Lung microvascular endothelial cell (primary cell): ENCODE measurements around the gene GNB5. TPM values are rescaled to one million over a fixed set of nuclear protein-coding genes. Genes with fewer than 3 reads are reported as not detected.
A peak's percentile ranks its signal among the peaks of the same experiment; 100 is the strongest.

ENCODE experiments used
- DNase-seq, 2 donors: peaks; one replicate each; pipeline versions ENCODE4 v3.0.0 to v3.0.0-alpha.2; 2010; ENCODE audit warnings: low read depth in 2 of 2
- total RNA-seq: library from RNA; depleted of rRNA; stranded (reverse); fragments of >200 nt; gene quantifications from 2 replicates; pipeline ENCODE4 v1.2.1, GENCODE V29; 2014

The GNB5 gene
- total RNA-seq, 1 donor from 2014 or later, result 39.1 TPM

- no peak for DNase-seq
Measured at GRCh38 chr15:52207191-52207590, 16.0 kb upstream of the GNB5 start.

DNA sequence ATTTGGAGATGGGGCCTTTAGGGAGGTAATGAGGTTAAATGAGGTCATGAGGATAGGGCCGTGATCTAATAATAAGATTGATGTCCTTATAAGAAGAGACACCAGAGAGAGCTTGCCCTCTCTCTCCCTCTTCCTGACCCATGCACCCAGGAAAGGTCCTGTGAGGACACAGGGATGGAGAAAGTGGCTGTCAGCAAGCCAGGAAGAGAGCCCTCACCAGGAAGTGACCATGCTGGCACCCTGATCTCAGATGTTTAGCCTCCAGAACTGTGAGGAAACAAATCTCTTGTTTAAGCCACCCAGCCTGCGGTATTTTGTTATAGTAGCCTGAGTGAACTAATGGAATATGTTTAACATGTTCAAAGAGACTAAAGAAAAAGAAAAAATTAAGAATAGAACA, 15.3 kb upstream of the GNB5 start:
- no peak for DNase-seq

DNA sequence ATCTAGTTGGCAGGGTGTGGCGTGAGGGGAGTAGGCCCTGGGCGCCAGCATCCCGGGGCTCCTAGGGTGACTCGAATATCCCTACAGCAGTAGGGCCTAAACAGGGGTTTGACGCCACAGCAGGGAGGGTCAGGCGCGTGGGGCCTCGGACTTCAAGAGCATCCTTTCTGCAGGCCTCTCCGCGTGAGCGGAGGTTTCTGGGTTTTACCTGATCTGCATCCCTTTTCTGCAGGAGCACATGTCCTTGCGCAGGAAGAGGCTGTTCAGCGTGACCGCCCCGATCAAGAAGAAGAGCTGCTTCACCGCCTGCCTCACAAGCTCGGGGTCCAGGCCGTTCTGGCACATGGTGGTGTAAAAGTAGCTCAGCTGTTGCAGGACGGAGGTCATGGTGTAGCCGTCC, 13.5 kb upstream of the GNB5 start:
- no peak for DNase-seq

- peak; percentile 5 to 54 for DNase-seq
Measured at GRCh38 chr15:52200831-52201365, 9.7 kb upstream of the GNB5 start.

- DNase-seq, result no peak
Measured at GRCh38 chr15:52199271-52199670, 8.1 kb upstream of the GNB5 start.

- DNase-seq, result no peak
Measured at GRCh38 chr15:52196891-52197290, 5.7 kb upstream of the GNB5 start.

GRCh38 chr15:52193791-52194190, 2.6 kb upstream of the GNB5 start:
- peak in 1 of 2 donors; percentile 18 for DNase-seq

DNA sequence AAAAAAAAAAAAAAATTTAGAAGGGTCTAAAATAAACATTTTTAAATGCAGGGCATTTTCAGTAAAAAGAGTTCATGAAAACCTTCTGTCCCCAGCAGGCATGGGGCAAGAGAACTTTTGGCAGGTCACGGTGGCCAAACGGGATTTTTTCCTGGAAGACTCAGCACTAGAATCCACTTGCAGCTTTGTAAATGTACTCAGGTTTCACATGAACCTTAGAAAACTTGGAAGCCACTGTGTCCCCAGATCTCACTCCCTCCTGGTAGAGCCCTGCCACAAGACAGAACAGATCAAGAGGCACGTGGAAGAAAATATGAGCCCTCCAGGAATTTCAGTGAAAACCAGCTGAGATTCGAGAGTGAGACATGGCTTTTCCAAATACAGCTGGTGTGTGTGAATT, 2.1 kb upstream of the GNB5 start:
- DNase-seq, result no peak

DNA sequence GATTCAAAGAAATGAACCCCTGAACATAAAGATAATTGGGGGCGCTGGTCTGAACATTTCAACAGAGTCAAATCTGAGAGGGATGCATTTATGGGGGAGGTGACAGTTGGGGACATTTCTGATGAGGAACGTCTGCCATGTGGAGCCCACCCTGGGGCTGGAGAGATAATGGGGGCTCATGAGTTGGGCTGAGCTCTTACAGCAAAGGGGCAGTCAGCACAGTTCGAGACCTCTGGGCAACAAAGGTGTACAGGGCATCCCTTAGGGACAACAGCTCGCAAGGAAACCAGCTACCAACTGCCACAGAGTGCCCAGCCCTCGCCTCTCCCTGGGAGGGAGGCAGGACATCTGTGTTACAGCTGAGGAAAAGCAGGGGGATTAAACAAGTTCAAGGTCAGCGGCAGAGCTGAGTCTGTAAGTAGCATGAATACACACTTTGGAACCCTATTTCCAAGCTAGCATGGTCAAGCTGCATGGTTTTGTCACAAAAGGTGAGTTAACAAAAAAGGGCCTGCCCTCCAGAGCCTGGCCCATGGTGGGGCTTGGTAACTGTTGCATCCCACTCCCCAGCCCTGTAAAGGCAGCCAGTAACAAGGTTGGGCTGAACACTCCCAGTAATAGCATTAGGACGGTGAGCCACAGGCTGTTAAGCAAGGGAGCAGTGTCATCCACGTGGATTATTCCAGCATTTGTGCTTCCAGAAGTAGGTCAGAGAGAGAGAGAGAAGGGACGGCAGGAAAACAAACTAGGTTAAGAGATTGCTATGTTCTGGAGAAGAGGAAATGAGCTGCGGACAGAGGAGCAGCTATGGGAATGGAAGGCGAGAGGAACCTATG, 4.3 kb downstream of the GNB5 start:
- DNase-seq, result no peak

DNA sequence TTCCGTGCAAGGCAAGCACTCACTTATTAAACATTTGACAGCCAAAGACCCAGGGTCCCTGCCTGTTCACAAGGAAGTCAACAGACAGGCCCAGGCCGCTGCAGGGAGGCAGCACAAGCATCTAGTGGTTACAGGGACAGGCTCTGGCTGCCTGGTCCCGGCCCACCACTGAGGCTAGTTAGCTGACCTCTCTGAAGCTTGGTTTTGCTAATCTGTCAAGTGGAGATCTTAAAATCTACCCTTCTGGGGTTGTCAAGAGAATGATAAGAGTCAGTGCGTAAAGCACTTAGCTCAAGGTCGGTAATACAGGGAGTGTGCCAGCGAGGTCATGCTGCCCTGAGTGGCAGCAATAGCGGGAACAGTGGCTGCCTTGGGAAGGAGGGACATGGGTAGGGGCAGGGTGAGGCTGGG, 6.0 kb downstream of the GNB5 start:
- DNase-seq, result no peak

DNA sequence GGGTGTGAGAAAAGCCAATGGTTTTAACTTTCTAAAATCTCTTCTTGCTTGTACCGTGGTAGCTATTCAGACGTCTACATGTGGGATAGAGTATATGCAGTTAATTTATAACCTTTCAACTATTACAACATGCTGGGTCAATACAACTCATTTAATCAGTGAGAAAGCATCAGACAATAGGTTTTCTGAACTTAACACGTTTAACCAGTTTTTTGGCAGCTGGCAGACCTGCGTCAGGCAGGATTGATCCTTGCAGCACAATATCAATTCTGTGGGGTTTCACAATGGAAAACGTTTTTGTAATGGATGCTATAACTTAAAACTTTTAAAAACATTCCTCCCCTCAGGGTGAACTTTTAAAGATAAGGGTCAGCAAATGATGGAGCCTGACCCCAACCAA, 6.5 kb downstream of the GNB5 start:
- no peak for DNase-seq

GRCh38 chr15:52183562-52184173, 7.5 kb downstream of the GNB5 start:
- peak; percentile 57 to 63 for DNase-seq

DNA sequence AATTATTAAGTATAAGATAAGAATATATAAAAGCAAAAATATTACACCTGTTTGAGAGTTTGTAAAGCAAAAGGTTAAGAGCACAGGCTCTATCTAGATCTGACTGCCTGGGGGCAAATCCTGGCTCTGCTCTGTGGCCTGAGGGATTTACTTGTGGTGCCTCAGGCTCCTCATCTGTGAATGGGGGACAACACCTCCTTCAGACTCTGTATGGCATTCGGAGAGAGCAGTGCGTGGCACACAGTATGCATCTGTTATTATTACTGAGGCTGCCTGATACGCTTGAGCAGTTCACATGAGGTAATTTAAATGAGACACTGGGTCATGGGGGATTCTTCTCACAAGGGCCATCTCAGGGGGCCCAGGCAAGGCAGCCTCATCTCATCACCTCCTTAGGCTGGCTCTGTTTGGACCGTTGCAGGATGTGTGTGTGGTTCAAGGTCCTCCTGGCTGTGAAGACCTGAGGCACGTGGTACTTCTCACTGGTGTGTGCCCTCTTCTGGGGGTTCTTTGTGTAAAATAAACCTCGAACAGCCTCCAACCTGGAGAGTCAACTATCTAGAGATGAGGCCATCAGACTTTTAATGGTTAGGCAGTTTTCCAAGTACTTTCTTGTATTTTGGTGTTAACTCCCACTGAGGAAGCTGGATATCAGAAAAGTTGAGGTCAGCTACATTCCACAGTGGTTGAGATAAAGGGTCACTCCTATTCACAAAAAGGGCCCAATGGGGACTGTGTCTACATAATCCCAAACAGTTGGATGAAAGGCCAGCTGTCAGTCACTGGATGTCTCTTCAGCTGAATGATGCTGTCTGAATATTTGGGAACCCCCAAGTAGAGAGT, 9.0 kb downstream of the GNB5 start:
- no peak for DNase-seq

DNA sequence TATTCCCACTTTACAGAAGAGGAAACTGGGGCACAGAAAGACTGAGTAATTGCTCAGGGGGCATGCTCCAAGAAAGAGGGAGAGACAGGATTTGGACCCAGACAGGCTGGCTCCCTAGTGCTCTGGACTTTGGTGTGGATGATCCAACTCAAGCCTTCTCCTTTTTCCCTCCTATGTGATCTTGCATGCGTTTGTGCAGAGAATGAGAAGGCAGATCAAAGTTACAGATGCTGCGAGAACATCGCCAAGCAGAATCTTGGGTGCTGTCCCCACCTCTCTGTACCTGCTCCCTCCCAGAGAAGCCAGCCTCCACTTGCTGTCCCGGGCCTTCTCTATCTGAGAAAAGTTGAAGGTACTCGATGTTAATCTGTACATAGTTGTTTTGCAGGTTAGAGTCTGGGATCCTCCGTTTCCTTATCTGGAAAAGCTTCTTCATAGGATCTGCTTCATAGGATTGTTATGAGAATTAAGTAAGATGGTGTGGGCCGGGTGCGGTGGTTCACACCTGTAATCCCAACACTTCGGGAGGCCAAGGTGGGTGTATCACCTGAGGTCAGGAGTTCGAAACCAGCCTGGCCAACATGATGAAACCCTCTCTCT, 10.2 kb downstream of the GNB5 start:
- no peak for DNase-seq

DNA sequence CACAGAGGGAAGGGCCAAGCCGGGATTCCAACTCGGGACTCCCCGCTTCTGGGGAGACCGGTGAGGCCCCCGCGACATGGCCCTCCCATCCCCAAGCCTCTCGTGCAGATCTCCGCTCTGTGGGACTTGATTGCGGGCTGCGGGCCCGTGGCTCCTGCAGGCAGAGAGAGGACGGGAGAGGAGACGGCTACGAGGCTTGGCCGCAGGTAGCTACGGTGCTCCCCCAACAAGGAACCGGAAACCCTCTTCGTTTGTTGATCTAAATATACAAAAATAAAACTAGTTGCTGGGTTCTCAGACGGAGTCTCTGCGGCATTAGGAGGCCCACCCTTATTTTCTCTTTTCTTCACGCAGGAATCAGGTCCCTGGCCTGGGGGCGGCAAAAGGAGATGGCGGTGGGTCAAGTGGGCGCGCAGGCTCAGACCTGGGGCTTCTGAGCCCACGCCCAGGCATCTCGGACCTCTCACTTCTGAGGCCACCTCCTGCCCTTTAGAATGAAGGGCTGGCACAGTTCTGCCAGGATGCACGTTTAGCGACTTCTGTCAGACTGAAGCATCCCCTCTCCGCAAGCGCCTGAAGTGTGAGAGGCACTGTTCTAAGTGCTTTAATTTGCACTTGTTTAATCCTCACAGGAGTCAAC, 10.9 kb downstream of the GNB5 start:
- no peak for DNase-seq

- DNase-seq, result peak; percentile 84 to 91
Measured at GRCh38 chr15:52179278-52180195, 11.7 kb downstream of the GNB5 start.

GRCh38 chr15:52178765-52179164, 12.4 kb downstream of the GNB5 start:
- no peak for DNase-seq

GRCh38 chr15:52172869-52173268, 18.3 kb downstream of the GNB5 start:
- DNase-seq, result no peak

DNA sequence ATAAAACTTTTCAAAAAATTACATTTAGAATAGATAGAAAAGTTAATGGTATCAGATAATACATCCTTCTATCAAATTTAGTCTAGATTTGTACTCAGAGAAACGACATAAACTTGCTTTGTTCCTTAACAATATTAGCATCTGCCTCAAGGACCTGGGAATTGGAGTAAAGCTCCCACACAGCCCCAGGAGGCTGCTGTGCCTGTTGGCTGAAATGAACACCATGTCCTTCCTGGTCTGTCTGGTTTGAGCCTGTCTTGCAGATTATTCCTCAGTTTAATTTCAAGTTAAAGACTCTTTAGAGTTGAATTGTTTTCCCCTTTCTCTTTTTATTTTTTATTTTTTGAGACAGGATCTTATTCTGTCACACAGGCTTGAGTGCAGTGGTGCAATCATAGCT, 19.4 kb downstream of the GNB5 start:
- DNase-seq, result no peak

DNA sequence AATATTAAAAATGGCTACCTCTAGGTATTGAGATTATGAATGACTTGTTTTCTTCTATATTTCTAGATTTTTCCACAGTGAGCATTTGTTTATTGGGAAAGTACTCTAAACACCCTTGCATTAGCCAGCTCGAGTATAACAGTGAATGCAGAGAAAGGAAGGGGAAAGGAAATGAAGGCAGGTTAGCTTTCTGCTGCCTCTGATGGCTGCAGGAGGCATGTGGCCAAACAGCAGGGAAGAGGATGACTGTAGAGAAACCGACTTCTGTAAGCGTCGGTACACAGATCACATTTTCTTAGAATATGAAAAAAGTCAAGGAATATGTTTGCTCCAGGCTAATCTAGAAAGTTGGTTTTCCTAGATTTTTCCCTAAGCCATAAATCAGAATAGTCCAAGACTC, 19.8 kb downstream of the GNB5 start:
- peak; percentile 41 to 59 for DNase-seq
